ENCODE results near the gene TMTC4. TPM values are rescaled to one million over a fixed set of nuclear protein-coding genes. Genes with fewer than 3 reads are reported as not detected.

Gene TMTC4
- total RNA-seq, 3 donors from 2014 or later, result 17.2 to 23.3 (median 17.8) TPM

GRCh38 chr13:100658363-100658762, 16.2 kb downstream of the TMTC4 start:
- intact Hi-C loops (cut with DNase I, micrococcal nuclease), result no loop called here
- no peaks in the 10 kb centered on the region for H3K4me1 ChIP-seq (ENCODE audit: low read depth)
- TF ChIP-seq, protein P1, sequence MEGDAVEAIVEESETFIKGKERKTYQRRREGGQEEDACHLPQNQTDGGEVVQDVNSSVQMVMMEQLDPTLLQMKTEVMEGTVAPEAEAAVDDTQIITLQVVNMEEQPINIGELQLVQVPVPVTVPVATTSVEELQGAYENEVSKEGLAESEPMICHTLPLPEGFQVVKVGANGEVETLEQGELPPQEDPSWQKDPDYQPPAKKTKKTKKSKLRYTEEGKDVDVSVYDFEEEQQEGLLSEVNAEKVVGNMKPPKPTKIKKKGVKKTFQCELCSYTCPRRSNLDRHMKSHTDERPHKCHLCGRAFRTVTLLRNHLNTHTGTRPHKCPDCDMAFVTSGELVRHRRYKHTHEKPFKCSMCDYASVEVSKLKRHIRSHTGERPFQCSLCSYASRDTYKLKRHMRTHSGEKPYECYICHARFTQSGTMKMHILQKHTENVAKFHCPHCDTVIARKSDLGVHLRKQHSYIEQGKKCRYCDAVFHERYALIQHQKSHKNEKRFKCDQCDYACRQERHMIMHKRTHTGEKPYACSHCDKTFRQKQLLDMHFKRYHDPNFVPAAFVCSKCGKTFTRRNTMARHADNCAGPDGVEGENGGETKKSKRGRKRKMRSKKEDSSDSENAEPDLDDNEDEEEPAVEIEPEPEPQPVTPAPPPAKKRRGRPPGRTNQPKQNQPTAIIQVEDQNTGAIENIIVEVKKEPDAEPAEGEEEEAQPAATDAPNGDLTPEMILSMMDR (IDR thresholded peaks at IDR 0.05), result no peak
- H3K4me3 ChIP-seq, result no peak overlapping the region
- no peaks in the 10 kb centered on the region for H3K9me3 ChIP-seq
- DNase-seq (no peak), ATAC-seq (peak; percentile 10)
- peaks cover 8% of the 10 kb centered on the region for H3K36me3 ChIP-seq (ENCODE audit: low read depth)

DNA sequence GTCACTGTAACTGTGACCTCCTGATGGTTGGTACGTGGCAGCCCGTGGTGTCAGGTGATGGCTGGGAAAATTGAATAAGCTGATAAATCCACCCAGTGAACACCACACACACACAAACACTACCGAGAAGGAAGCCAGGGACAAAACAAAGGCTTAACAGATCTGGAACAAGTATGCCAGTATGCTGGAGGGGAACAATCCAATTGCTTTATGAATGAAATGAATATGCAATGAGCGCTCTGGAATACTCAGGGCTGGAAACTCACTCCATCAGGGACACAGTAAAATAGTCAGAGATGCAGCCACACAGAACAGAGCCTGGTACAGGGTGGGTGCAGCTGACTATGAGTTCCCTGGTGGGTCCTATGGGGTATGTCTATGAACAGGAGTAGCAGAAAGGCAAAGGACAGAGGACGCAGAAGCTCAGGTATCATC, 16.7 kb downstream of the TMTC4 start:
- Histone ChIP-seq H3K9me3 (no peaks in the 10 kb centered on the region), H3K4me3 (no peak overlapping the region), H3K36me3 (ENCODE audit: low read depth) (peaks cover 8% of the 10 kb centered on the region), H3K4me1 (ENCODE audit: low read depth) (no peaks in the 10 kb centered on the region)
- TF ChIP-seq, protein P1 (IDR thresholded peaks at IDR 0.05), result no peak
- ATAC-seq (no peak), DNase-seq (no peak)
- intact Hi-C loops (cut with DNase I, micrococcal nuclease), result no loop called here

GRCh38 chr13:100652510-100652909, 22.1 kb downstream of the TMTC4 start:
- TF ChIP-seq, protein P1 (IDR thresholded peaks at IDR 0.05), result no peak
- ATAC-seq, result no peak
- intact Hi-C loops (cut with DNase I, micrococcal nuclease), result no loop called here
- Histone ChIP-seq H3K4me3 (no peak overlapping the region), H3K4me1 (ENCODE audit: low read depth) (no peaks in the 10 kb centered on the region), H3K36me3 (ENCODE audit: low read depth) (no peaks in the 10 kb centered on the region), H3K9me3 (no peaks in the 10 kb centered on the region)
- DNase-seq, result no peak

DNA sequence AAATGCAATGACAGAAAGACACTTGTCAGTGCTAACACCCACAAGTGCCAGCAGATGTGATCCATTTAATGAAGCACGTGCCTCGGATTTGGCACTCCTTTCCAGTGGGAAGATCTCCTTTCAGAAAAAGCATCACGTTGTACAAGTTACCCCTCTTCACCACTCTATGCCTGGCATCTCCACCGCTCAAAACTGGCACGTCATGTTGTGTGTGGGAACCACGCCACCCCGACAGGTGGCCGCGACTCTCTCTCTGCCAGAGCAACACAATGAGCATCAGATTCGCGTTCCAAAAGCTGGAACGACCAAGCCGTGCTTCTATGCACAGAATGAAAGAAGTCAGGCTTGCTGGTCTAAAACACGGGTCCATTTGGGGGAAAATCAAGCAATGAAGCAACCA, 24.3 kb downstream of the TMTC4 start:
- Histone ChIP-seq H3K4me3 (no peak overlapping the region), H3K36me3 (ENCODE audit: low read depth) (no peaks in the 10 kb centered on the region), H3K4me1 (ENCODE audit: low read depth) (no peaks in the 10 kb centered on the region), H3K9me3 (no peaks in the 10 kb centered on the region)
- intact Hi-C loops (cut with DNase I, micrococcal nuclease), result no loop called here
- DNase-seq (no peak), ATAC-seq (no peak)
- TF ChIP-seq, protein P1 (IDR thresholded peaks at IDR 0.05), result no peak

DNA sequence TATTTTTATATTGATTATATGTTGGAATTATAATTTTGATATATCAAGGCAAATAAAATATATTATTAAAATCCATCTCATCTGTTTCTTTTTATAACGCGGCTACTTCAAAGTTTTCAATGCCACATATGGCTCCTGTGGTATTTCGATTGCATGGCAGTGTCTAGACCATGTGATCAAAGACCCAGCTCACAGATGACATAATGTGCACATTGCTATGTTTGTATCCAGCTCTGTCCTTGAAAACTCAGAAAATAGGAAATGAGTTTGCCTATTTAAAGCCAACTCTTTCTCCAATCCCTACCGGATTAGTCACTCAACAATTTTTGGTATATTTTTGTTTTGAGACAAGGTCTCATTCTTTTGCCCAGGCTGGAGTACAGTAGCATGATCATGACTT, 26.2 kb downstream of the TMTC4 start:
- DNase-seq, result no peak

More for the DNA sequence above, 26.2 kb downstream of the TMTC4 start:
- no peaks in the 10 kb centered on the region for H3K9me3 ChIP-seq
- ATAC-seq, result no peak
- no peak overlapping the region for H3K4me3 ChIP-seq
- no peaks in the 10 kb centered on the region for H3K4me1 ChIP-seq (ENCODE audit: low read depth)
- H3K36me3 ChIP-seq (ENCODE audit: low read depth), result no peaks in the 10 kb centered on the region
- TF ChIP-seq, protein P1 (IDR thresholded peaks at IDR 0.05), result no peak
- intact Hi-C loops (cut with DNase I, micrococcal nuclease), result no loop called here
